ENCODE measurements around the gene FDCSP. TPM values are rescaled to one million over a fixed set of nuclear protein-coding genes. Genes with fewer than 3 reads are reported as not detected.
"Not testable (repeated sequence)": the region's sequence is repeated elsewhere in the genome, so short reads cannot be mapped to it uniquely, and the experiment has no call there.

Gene FDCSP
- polyA plus RNA-seq, 4 donors: 0.49 to 2.0 (median 0.89) TPM

GRCh38 chr4:70239131-70239883 lies 13.4 kb downstream of the FDCSP start:
- no peak for DNase-seq (ENCODE audit: low read depth in 4 of 4, low spot score in 3 of 4)

- no peak for DNase-seq (ENCODE audit: low read depth in 4 of 4, low spot score in 3 of 4)
Observed at GRCh38 chr4:70239884-70240591, 14.1 kb downstream of the FDCSP start.

- not testable (repeated sequence) for DNase-seq (ENCODE audit: low read depth in 4 of 4, low spot score in 3 of 4)
Observed at GRCh38 chr4:70242297-70242696, 16.4 kb downstream of the FDCSP start, which contains the start of gene CSN3. CSN3 (plus strand) TSS chr4:70242597; CDS start chr4:70244820, 2,223 bp downstream.

- no peak for DNase-seq (ENCODE audit: low read depth in 4 of 4, low spot score in 3 of 4)
Observed at GRCh38 chr4:70243091-70243490, 17.2 kb downstream of the FDCSP start.

- no peak for DNase-seq (ENCODE audit: low read depth in 4 of 4, low spot score in 3 of 4)
Observed at GRCh38 chr4:70251250-70251944, 25.5 kb downstream of the FDCSP start.

- DNase-seq (ENCODE audit: low read depth in 4 of 4, low spot score in 3 of 4): no peak
Observed at GRCh38 chr4:70251945-70252277, 26.0 kb downstream of the FDCSP start.

GRCh38 chr4:70269674-70270073 lies 43.8 kb downstream of the FDCSP start:
- no peak for DNase-seq (ENCODE audit: low read depth in 4 of 4, low spot score in 3 of 4)

- DNase-seq (ENCODE audit: low read depth in 4 of 4, low spot score in 3 of 4): no peak
Observed at GRCh38 chr4:70277121-70277520, 51.2 kb downstream of the FDCSP start.

- no peak for DNase-seq (ENCODE audit: low read depth in 4 of 4, low spot score in 3 of 4)
Observed at GRCh38 chr4:70280567-70280966, 54.6 kb downstream of the FDCSP start.

Other genes starting within 250 kb of the FDCSP start
- under 1 TPM; 0.26 to 0.69 (median 0.43) TPM for gene STATH, start 230.2 kb upstream of the FDCSP start, polyA plus RNA-seq (ENCODE audit: insufficient read length in 4 of 4)
- not detected for gene HTN3, start 197.7 kb upstream of the FDCSP start, polyA plus RNA-seq (ENCODE audit: insufficient read length in 4 of 4)
- gene HTN1, start 175.7 kb upstream of the FDCSP start, polyA plus RNA-seq (ENCODE audit: insufficient read length in 4 of 4): under 1 TPM in 1 of 4 donors, not detected in 3; 0.01 TPM
- gene PRR27, start 71.9 kb upstream of the FDCSP start, polyA plus RNA-seq (ENCODE audit: insufficient read length in 4 of 4): under 1 TPM; 0.04 to 0.14 (median 0.06) TPM
- 1 to 10 TPM in 3 of 4 donors, under 1 TPM in 1; 0.65 to 1.9 (median 1.3) TPM for gene ODAM, start 30.4 kb upstream of the FDCSP start, polyA plus RNA-seq (ENCODE audit: insufficient read length in 4 of 4)
- under 1 TPM in 1 of 4 donors, not detected in 3; 0.06 TPM for gene CSN3, start 16.5 kb downstream of the FDCSP start, polyA plus RNA-seq (ENCODE audit: insufficient read length in 4 of 4)
- under 1 TPM in 2 of 4 donors, not detected in 2; 0.10 to 0.13 TPM for gene CABS1, start 108.9 kb downstream of the FDCSP start, polyA plus RNA-seq (ENCODE audit: insufficient read length in 4 of 4)
- gene SMR3A, start 134.6 kb downstream of the FDCSP start, polyA plus RNA-seq (ENCODE audit: insufficient read length in 4 of 4): not detected
- gene SMR3B, start 157.0 kb downstream of the FDCSP start, polyA plus RNA-seq (ENCODE audit: insufficient read length in 4 of 4): not detected
- not detected for gene OPRPN, start 171.8 kb downstream of the FDCSP start, polyA plus RNA-seq (ENCODE audit: insufficient read length in 4 of 4)
- under 1 TPM in 3 of 4 donors, not detected in 1; 0.07 to 0.11 (median 0.08) TPM for gene MUC7, start 246.1 kb downstream of the FDCSP start, polyA plus RNA-seq (ENCODE audit: insufficient read length in 4 of 4)